SIG-M5 treated with dmso at 0.1 percent for 504 hours (cell line): ENCODE results near the gene AXL.

Experiments used
- DNase-seq: peaks from one replicate; lab custom pipeline; 2025; ENCODE audit not compliant: unreplicated experiment; lab: John Stamatoyannopoulos, UW

AXL gene

GRCh38 chr19:41233748-41234240, 14.8 kb downstream of the AXL start:
- peak; percentile 45 for DNase-seq

- no peak for DNase-seq
Measured at GRCh38 chr19:41234512-41235168, 15.6 kb downstream of the AXL start.

- no peak for DNase-seq
Measured at GRCh38 chr19:41235480-41235879, 16.5 kb downstream of the AXL start.

- no peak for DNase-seq
Measured at GRCh38 chr19:41238244-41238643, 19.2 kb downstream of the AXL start.

GRCh38 chr19:41239363-41239762, 20.3 kb downstream of the AXL start:
- no peak for DNase-seq

GRCh38 chr19:41239961-41240574, 21.0 kb downstream of the AXL start:
- DNase-seq: no peak

GRCh38 chr19:41241859-41242258, 22.8 kb downstream of the AXL start:
- DNase-seq: no peak

- no peak for DNase-seq
Measured at GRCh38 chr19:41244117-41244516, 25.1 kb downstream of the AXL start.

- no peak for DNase-seq
Measured at GRCh38 chr19:41245843-41246242, 26.8 kb downstream of the AXL start.

GRCh38 chr19:41248895-41249294, 29.9 kb downstream of the AXL start:
- no peak for DNase-seq

GRCh38 chr19:41249707-41250423, 30.8 kb downstream of the AXL start:
- DNase-seq: no peak

- DNase-seq: no peak
Measured at GRCh38 chr19:41253660-41254059, 34.6 kb downstream of the AXL start.

GRCh38 chr19:41255171-41255570, 36.1 kb downstream of the AXL start:
- DNase-seq: no peak

- no peak for DNase-seq
Measured at GRCh38 chr19:41261474-41262190, 42.6 kb downstream of the AXL start.

GRCh38 chr19:41263042-41263849, 44.2 kb downstream of the AXL start:
- DNase-seq: peak; percentile 53

- peak; percentile 99 for DNase-seq
Measured at GRCh38 chr19:41263850-41264580, 45.0 kb downstream of the AXL start, which contains the start of gene HNRNPUL1. HNRNPUL1 (plus strand) TSS chr19:41264372; CDS start chr19:41264504, 132 bp downstream.

GRCh38 chr19:41264581-41265394, 45.8 kb downstream of the AXL start:
- peak; percentile 5 for DNase-seq

GRCh38 chr19:41265395-41266153, 46.6 kb downstream of the AXL start:
- peak; percentile 3 for DNase-seq
